Osteocyte (in vitro differentiated cells): ENCODE results near the gene MMP21. TPM values are rescaled to one million over a fixed set of nuclear protein-coding genes. Genes with fewer than 3 reads are reported as not detected.

Experiments used
- DNase-seq: peaks from one replicate; pipeline ENCODE4 v3.0.0; 2021; ENCODE audit warnings: mixed read lengths; ENCODE audit not compliant: unreplicated experiment; ENCODE audit errors: extremely low spot score
- H3K27ac Mint-ChIP-seq: one replicate; pipeline ENCODE4 v1.8.0; 2021; ENCODE audit warnings: mild to moderate bottlenecking, mixed read lengths; ENCODE audit not compliant: unreplicated experiment
- H3K27me3 Mint-ChIP-seq: one replicate; pipeline ENCODE4 v1.8.0; 2021; ENCODE audit warnings: mixed read lengths; ENCODE audit not compliant: unreplicated experiment
- H3K36me3 Mint-ChIP-seq: one replicate; pipeline ENCODE4 v1.8.0; 2021; ENCODE audit warnings: mixed read lengths; ENCODE audit not compliant: unreplicated experiment
- H3K4me1 Mint-ChIP-seq: one replicate; pipeline ENCODE4 v1.8.0; 2021; ENCODE audit warnings: mixed read lengths; ENCODE audit not compliant: unreplicated experiment
- H3K4me3 Mint-ChIP-seq: one replicate; pipeline ENCODE4 v1.8.0; 2021; ENCODE audit warnings: mild to moderate bottlenecking, moderate library complexity, mixed read lengths; ENCODE audit not compliant: unreplicated experiment
- H3K9me3 Mint-ChIP-seq: one replicate; pipeline ENCODE4 v1.8.0; 2021; ENCODE audit warnings: mixed read lengths; ENCODE audit not compliant: unreplicated experiment
- total RNA-seq: library from RNA; stranded (reverse); gene quantifications from 2 replicates; pipeline ENCODE4 v1.2.1, GENCODE V29; 2021
- TF ChIP-seq, protein P1 (sequence below): fragments of 200-600 bp; sonication (generic); IDR thresholded peaks from 2 replicates; pipeline ENCODE4 v1.5.0; 2021; ENCODE audit warnings: antibody characterized with exemption, mild to moderate bottlenecking, moderate library complexity

Gene MMP21
- total RNA-seq, 1 donor from 2014 or later, result not detected

DNA sequence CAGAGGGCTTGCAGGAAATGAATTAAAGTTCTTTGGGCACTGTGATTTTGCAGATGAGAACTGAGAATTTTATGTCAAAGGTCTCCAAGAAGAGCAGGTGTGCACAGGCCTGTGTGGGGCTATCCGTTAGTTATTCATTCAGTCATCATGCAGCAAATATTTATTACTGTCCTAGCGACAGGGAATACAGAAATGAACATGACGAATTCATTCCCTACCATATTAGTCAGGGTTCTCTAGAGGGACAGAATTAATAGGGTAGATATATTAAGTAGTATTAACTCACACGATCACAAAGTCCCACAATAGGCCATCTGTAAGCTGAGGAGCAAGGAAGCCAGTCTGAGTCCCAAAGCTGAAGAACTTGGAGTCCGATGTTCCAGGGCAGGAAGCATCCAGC, 2.9 kb upstream of the MMP21 start:
- Mint-ChIP-seq H3K36me3 (no peaks in the 10 kb centered on the region), H3K4me3 (no peak overlapping the region), H3K4me1 (no peaks in the 10 kb centered on the region), H3K27me3 (peaks cover 8% of the 10 kb centered on the region), H3K9me3 (no peaks in the 10 kb centered on the region), H3K27ac (no peak overlapping the region)
- no peak for DNase-seq
- TF ChIP-seq, protein P1, sequence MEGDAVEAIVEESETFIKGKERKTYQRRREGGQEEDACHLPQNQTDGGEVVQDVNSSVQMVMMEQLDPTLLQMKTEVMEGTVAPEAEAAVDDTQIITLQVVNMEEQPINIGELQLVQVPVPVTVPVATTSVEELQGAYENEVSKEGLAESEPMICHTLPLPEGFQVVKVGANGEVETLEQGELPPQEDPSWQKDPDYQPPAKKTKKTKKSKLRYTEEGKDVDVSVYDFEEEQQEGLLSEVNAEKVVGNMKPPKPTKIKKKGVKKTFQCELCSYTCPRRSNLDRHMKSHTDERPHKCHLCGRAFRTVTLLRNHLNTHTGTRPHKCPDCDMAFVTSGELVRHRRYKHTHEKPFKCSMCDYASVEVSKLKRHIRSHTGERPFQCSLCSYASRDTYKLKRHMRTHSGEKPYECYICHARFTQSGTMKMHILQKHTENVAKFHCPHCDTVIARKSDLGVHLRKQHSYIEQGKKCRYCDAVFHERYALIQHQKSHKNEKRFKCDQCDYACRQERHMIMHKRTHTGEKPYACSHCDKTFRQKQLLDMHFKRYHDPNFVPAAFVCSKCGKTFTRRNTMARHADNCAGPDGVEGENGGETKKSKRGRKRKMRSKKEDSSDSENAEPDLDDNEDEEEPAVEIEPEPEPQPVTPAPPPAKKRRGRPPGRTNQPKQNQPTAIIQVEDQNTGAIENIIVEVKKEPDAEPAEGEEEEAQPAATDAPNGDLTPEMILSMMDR, result no peak

DNA sequence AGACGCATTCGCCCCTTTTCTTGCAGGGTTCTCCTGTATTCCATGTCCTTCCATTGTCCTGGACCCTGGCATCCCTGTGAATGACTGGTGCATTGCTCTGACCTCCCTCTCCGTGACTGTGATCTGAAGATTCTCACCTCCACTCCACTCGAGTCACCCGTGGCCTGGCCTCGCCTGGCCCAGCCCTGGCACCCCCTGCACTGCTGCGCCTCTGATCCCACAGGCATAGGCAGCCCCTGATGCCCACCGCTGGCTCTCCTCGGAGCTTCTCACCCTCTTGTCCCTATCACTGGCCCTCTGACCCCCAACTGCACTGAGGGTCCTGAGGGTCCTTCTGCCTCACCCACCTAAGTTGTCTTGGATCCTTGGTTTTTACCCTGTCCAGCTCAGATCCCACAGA, 2.2 kb upstream of the MMP21 start:
- H3K27ac Mint-ChIP-seq, result no peak overlapping the region

DNA sequence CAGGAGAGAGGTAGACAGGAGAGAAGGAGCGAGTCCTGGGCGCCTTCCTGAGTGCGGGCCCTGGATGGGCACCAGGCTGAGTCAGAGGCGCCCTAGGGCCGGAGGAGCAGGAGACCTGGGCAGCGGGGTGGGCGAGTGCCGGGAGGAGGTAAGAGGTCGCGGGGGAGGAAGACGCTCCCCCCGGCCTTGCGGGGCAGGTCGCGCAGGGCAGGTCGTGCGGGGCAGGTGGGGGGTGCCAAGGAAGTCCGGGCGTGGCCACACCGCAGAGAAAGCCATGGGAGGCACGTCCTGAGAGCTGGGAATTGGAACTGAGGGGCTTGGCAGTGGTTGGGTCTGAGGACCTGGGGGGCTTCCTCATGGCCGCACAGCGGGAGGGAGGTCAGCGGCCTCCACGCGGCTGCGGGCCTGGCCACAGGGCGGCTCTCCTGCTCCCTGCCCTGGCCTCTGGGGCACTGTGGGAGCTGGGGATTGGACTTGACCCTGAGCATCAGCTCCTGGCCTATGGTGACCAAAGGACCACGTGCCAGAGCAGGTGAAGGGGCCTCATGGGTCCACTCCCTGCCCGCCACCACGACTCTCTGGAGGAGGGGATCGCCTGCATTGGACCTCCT, 935 bp downstream of the MMP21 start:
- no peak overlapping the region for H3K27ac Mint-ChIP-seq
- TF ChIP-seq, protein P1, result no peak

More for the DNA sequence above, 2.2 kb upstream of the MMP21 start:
- Mint-ChIP-seq H3K4me1 (no peaks in the 10 kb centered on the region), H3K9me3 (no peaks in the 10 kb centered on the region), H3K27me3 (peaks cover 8% of the 10 kb centered on the region), H3K4me3 (no peak overlapping the region), H3K36me3 (no peaks in the 10 kb centered on the region)
- TF ChIP-seq, protein P1, result no peak
- peak; percentile 76 for DNase-seq

DNA sequence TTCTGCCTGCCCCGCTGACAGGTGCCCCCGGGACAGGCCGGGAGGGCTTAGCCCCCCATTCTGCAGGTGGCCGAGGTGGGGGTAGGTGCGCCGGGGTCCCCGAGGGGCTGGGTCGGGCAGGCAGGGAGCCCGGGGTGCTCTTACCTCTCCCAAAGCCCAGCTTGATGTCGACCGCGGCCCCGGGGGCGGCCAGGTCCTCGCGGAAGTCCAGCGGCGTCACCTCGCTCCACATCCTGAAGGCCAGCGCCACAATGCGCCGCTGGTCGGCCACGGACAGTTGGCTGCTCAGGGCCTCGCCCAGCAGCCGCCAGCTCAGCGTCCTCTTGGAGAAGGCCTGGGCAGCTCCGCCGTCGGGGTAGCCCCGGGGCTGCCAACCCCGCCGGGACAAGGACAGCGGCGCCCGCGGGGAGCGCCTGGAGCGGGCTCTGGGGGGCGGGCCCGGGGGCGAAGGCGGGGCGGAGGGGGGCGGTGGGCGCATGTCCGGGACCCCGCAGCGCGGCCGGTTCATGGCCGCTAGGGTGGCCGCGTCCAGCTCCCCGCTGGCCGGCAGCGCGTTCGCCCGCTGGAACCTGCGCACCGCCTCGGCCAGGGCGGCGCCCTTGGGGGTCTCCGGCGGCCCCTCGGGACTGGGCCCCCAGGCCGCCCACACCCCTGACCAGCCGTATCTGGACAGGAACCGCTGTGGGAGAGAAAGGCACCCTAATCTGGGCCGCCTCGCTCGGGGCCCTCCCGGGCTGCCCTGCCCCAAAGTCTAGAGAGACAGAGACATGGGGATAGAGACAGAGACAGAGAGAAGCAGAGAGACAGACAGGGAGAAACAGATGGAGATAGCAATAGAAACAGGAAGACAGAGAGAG, 1.7 kb downstream of the MMP21 start:
- Mint-ChIP-seq H3K4me1 (no peaks in the 10 kb centered on the region), H3K27ac (no peak overlapping the region), H3K36me3 (peaks cover 3% of the 10 kb centered on the region), H3K27me3 (peaks cover 8% of the 10 kb centered on the region), H3K4me3 (no peak overlapping the region), H3K9me3 (no peaks in the 10 kb centered on the region)
- no peak for DNase-seq
- TF ChIP-seq, protein P1, result no peak

More for the DNA sequence above, 935 bp downstream of the MMP21 start:
- H3K4me1 Mint-ChIP-seq, result no peaks in the 10 kb centered on the region
- H3K36me3 Mint-ChIP-seq, result no peaks in the 10 kb centered on the region
- H3K4me3 Mint-ChIP-seq, result no peak overlapping the region
- H3K27me3 Mint-ChIP-seq, result peaks cover 8% of the 10 kb centered on the region
- H3K9me3 Mint-ChIP-seq, result no peaks in the 10 kb centered on the region
- DNase-seq, result no peak

DNA sequence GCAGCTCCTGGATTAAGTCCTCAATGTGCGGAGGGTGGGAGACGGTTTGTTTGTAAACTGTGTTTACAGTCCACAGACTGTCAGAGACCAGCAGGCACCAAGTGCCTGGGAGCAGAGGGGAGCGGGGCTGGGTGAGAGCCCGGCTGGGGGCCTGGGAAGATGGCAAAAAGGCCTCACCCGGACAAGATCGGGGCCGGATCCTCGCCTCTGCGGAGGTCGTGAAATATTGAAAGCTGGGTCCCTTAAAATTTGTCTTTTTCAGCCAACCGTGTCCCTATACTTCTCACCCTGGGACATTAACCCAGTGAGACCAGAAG, 2.8 kb downstream of the MMP21 start:
- no peak for DNase-seq
- no peak overlapping the region for H3K27ac Mint-ChIP-seq
- H3K4me1 Mint-ChIP-seq, result no peaks in the 10 kb centered on the region
- no peaks in the 10 kb centered on the region for H3K9me3 Mint-ChIP-seq
- H3K36me3 Mint-ChIP-seq, result peaks cover 3% of the 10 kb centered on the region
- H3K4me3 Mint-ChIP-seq, result no peak overlapping the region
- H3K27me3 Mint-ChIP-seq, result peaks cover 4% of the 10 kb centered on the region
- TF ChIP-seq, protein P1, result no peak
